Effector memory CD8-positive, alpha-beta T cell (primary cell): ENCODE measurements around the gene ACTL7B.
A peak's percentile ranks its signal among the peaks of the same experiment; 100 is the strongest.
"Not testable (repeated sequence)": the region's sequence is repeated elsewhere in the genome, so short reads cannot be mapped to it uniquely, and the experiment has no call there.

Experiments used
- ATAC-seq: fragments of 150-1000 bp; cut with Tn5 transposase; replicated peaks from 2 replicates; pipeline ENCODE4 v1.10.0; 2021; ENCODE audit warnings: mild to moderate bottlenecking, moderate library complexity
- DNase-seq, 3 experiments: peaks; one replicate each; pipeline ENCODE4 v3.0.0; 2021
- H3K27ac Mint-ChIP-seq, 2 donors: one replicate each; pipeline ENCODE4 v1.8.0; 2022; ENCODE audit warnings: mild to moderate bottlenecking in 2 of 2, mixed read lengths in 2 of 2, moderate library complexity in 2 of 2
- H3K27me3 Mint-ChIP-seq, 2 donors: one replicate each; pipeline ENCODE4 v1.8.0; 2022; ENCODE audit warnings: mixed read lengths in 2 of 2
- H3K36me3 Mint-ChIP-seq: one replicate; pipeline ENCODE4 v1.8.0; 2022; ENCODE audit warnings: mild to moderate bottlenecking, moderate library complexity, mixed read lengths; ENCODE audit not compliant: insufficient read depth
- H3K4me1 Mint-ChIP-seq, 2 donors: one replicate each; pipeline ENCODE4 v1.8.0; 2022; ENCODE audit warnings: low read depth in 2 of 2, mixed read lengths in 2 of 2
- H3K4me3 Mint-ChIP-seq, 2 donors: one replicate each; pipeline ENCODE4 v1.8.0; 2022; ENCODE audit warnings: mild to moderate bottlenecking in 2 of 2, mixed read lengths in 2 of 2, moderate library complexity in 2 of 2
- H3K9me3 Mint-ChIP-seq, 2 donors: one replicate each; pipeline ENCODE4 v1.8.0; 2022; ENCODE audit warnings: mixed read lengths in 2 of 2

The ACTL7B gene

GRCh38 chr9:108861997-108862396 lies 6.2 kb upstream of the ACTL7B start, which contains the start of gene ACTL7A:
Gene ACTL7A, plus strand, starts transcription at chr9:108862266. Its CDS starts 57 bp downstream, at chr9:108862323.
- Mint-ChIP-seq H3K4me1 (no peaks in the 10 kb centered on the region), H3K27ac (no peak within 1 kb of the TSS), H3K9me3 (no peaks in the 10 kb centered on the region), H3K27me3 (peaks cover 0 to 5% of the 10 kb centered on the region in 2 donors), H3K4me3 (no peak within 1 kb of the TSS), H3K36me3 (no peaks in the 10 kb centered on the region)
- DNase-seq, result no peak
- no peak for ATAC-seq

DNA sequence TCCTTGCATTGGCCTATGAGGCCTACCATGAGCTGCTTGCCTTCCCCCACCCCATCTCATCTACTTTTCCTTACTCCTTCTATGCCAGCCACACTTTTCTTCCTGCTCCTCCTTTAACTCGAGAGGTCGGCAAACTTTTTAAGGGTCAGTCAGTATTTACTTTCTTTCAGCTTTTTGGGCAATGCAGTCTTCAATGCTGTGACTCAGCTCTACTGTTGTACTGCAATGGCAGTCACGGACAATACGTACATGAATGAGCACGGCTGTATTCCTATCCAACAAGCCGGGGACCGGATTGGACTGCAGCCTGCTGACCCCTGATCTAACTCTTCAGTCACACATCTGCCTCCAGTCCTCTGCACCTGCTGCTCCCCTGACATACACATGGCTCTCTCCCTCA lies 5.7 kb upstream of the ACTL7B start:
- no peaks in the 10 kb centered on the region for H3K4me1 Mint-ChIP-seq
- H3K9me3 Mint-ChIP-seq, result no peaks in the 10 kb centered on the region
- no peaks in the 10 kb centered on the region for H3K36me3 Mint-ChIP-seq
- DNase-seq, result no peak
- H3K4me3 Mint-ChIP-seq, result no peak overlapping the region
- no peak for ATAC-seq
- H3K27me3 Mint-ChIP-seq, result peaks cover 0 to 5% of the 10 kb centered on the region in 2 donors
- H3K27ac Mint-ChIP-seq, result no peak overlapping the region

GRCh38 chr9:108860764-108861163 lies 5.0 kb upstream of the ACTL7B start:
- no peaks in the 10 kb centered on the region for H3K36me3 Mint-ChIP-seq
- peaks cover 0 to 5% of the 10 kb centered on the region in 2 donors for H3K27me3 Mint-ChIP-seq
- ATAC-seq (no peak), DNase-seq (no peak)
- H3K9me3 Mint-ChIP-seq, result no peaks in the 10 kb centered on the region
- no peaks in the 10 kb centered on the region for H3K4me1 Mint-ChIP-seq
- H3K4me3 Mint-ChIP-seq, result no peak overlapping the region
- no peak overlapping the region for H3K27ac Mint-ChIP-seq

GRCh38 chr9:108860354-108860753 lies 4.6 kb upstream of the ACTL7B start:
- ATAC-seq, result no peak
- Mint-ChIP-seq H3K27me3 (peaks cover 0 to 5% of the 10 kb centered on the region in 2 donors), H3K27ac (no peak overlapping the region), H3K4me3 (no peak overlapping the region), H3K4me1 (no peaks in the 10 kb centered on the region), H3K9me3 (no peaks in the 10 kb centered on the region), H3K36me3 (no peaks in the 10 kb centered on the region)
- no peak for DNase-seq

DNA sequence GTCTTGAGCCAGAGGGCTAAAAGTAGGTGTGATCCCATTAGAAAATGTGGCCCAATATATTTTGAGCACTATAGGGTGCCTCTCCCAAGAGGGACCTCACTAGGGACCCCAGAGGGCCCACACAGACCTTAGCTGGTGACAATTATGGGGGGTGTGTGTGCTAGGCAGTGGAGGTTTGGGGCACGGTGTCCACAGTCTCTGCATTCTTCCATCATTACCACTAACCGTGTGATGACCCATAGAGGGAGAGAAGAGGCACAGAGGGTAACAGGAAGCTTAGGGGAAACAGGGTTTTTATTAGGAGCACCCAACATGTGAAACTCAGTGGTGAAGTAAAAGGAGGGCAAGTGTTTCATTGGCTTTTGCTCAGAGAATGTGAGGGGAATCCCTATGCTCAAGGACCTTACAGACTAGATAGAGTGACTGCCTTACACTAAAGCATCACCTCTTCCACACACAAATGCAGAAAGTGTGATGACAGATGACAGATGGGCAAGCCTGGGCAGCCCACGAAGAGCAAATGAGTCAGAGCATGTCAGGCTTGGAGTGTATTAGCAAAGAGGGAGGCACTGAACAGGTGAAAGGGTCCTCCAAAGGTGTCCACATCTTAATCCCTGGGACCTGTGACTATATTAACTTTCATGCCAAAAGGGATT lies 3.8 kb upstream of the ACTL7B start:
- no peaks in the 10 kb centered on the region for H3K36me3 Mint-ChIP-seq
- no peak overlapping the region for H3K27ac Mint-ChIP-seq
- DNase-seq (no peak), ATAC-seq (no peak)
- no peaks in the 10 kb centered on the region for H3K4me1 Mint-ChIP-seq
- H3K27me3 Mint-ChIP-seq, result peaks cover 0 to 5% of the 10 kb centered on the region in 2 donors
- no peaks in the 10 kb centered on the region for H3K9me3 Mint-ChIP-seq
- H3K4me3 Mint-ChIP-seq, result no peak overlapping the region

DNA sequence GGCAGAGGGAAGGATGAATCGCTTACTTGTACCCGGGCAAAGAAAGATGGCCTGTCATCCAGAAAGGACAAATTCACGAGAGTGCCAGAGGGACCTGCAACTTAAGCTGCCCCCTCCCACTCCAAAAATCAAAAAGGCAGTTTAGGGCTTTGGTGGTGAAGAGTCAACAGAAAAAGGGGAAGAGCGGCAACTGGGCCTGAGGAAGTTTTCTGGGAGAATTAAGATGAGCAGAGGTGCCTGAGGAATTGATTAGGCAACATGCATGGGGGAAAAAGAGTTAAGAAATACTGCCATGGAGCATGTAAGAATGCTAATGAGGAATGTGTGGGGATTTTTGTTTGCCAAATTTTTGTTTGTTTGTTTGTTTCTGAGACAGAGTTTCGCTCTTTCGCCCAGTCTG lies 1.8 kb upstream of the ACTL7B start:
- no peaks in the 10 kb centered on the region for H3K9me3 Mint-ChIP-seq
- no peak for DNase-seq
- no peaks in the 10 kb centered on the region for H3K4me1 Mint-ChIP-seq
- no peaks in the 10 kb centered on the region for H3K36me3 Mint-ChIP-seq
- peak overlapping the region in 1 of 2 donors; percentile 23 for H3K4me3 Mint-ChIP-seq
- H3K27ac Mint-ChIP-seq, result no peak overlapping the region
- peaks cover 14 to 17% of the 10 kb centered on the region in 2 donors for H3K27me3 Mint-ChIP-seq
- no peak for ATAC-seq

GRCh38 chr9:108855529-108855886 lies 278 bp downstream of the ACTL7B start:
- H3K4me3 Mint-ChIP-seq, result no peak overlapping the region
- peaks cover 25 to 33% of the 10 kb centered on the region in 2 donors for H3K27me3 Mint-ChIP-seq
- H3K36me3 Mint-ChIP-seq, result no peaks in the 10 kb centered on the region
- H3K27ac Mint-ChIP-seq, result no peak overlapping the region
- H3K4me1 Mint-ChIP-seq, result no peaks in the 10 kb centered on the region
- no peaks in the 10 kb centered on the region for H3K9me3 Mint-ChIP-seq
- DNase-seq (no peak), ATAC-seq (no peak)

- H3K36me3 Mint-ChIP-seq, result no peaks in the 10 kb centered on the region
- peaks cover 25 to 34% of the 10 kb centered on the region in 2 donors for H3K27me3 Mint-ChIP-seq
- H3K9me3 Mint-ChIP-seq, result no peaks in the 10 kb centered on the region
- DNase-seq (no peak), ATAC-seq (no peak)
- H3K4me1 Mint-ChIP-seq, result no peaks in the 10 kb centered on the region
- no peak overlapping the region for H3K27ac Mint-ChIP-seq
- no peak overlapping the region for H3K4me3 Mint-ChIP-seq
Measured at GRCh38 chr9:108854641-108855528, 901 bp downstream of the ACTL7B start.

- no peaks in the 10 kb centered on the region for H3K9me3 Mint-ChIP-seq
- no peak overlapping the region for H3K27ac Mint-ChIP-seq
- H3K4me3 Mint-ChIP-seq, result no peak overlapping the region
- no peak for DNase-seq
- H3K4me1 Mint-ChIP-seq, result no peaks in the 10 kb centered on the region
- no peak for ATAC-seq
- H3K27me3 Mint-ChIP-seq, result peaks cover 25 to 42% of the 10 kb centered on the region in 2 donors
- H3K36me3 Mint-ChIP-seq, result no peaks in the 10 kb centered on the region
Measured at GRCh38 chr9:108854094-108854493, 1.7 kb downstream of the ACTL7B start.

DNA sequence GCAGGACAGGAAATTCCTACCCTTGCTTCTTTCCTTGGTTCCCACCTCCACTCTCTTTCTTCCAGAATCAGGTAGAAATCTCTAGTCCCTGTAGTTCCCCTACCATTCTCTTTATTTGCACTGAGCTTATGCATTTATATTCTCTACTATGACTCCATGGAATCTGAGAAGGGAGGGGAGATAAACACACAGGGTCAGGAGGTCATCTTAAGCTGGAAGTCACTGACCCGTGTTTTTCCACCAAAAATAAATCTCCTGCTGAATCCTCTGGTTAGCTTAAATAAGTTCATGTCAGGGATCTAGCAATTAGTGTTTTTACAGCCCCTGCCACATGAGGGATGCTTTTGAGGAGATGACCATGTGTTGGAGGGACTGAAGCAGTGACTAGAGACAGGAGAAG lies 3.7 kb downstream of the ACTL7B start:
- DNase-seq, result no peak
- Mint-ChIP-seq H3K27ac (no peak overlapping the region), H3K9me3 (no peaks in the 10 kb centered on the region), H3K4me1 (no peaks in the 10 kb centered on the region), H3K27me3 (peaks cover 20 to 42% of the 10 kb centered on the region in 2 donors), H3K36me3 (no peaks in the 10 kb centered on the region), H3K4me3 (no peak overlapping the region)
- no peak for ATAC-seq

DNA sequence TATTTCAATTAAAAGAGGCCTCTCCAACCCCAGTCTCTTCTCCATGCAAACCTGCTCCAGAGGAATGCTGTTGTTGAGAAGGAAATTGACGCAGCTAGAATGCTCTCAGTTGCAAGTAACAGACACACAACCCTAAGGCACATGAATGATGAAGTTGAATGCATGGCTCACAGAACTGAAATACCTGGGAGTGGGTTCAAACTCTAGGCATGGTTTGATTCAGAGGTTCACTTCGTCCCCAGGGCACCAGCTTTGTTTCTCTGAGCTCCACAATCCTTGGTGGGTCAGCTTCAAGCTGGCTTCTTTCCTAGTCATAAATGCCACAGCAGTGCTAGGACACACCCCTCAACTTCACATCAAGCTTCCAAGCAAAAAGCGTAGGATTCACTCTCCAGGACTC lies 4.6 kb downstream of the ACTL7B start:
- H3K27ac Mint-ChIP-seq, result no peak overlapping the region
- peaks cover 20 to 42% of the 10 kb centered on the region in 2 donors for H3K27me3 Mint-ChIP-seq
- no peak overlapping the region for H3K4me3 Mint-ChIP-seq
- H3K9me3 Mint-ChIP-seq, result no peaks in the 10 kb centered on the region
- ATAC-seq (no peak), DNase-seq (no peak)
- H3K4me1 Mint-ChIP-seq, result no peaks in the 10 kb centered on the region
- no peaks in the 10 kb centered on the region for H3K36me3 Mint-ChIP-seq

GRCh38 chr9:108850293-108850897 lies 5.4 kb downstream of the ACTL7B start:
- no peaks in the 10 kb centered on the region for H3K36me3 Mint-ChIP-seq
- H3K4me3 Mint-ChIP-seq, result no peak overlapping the region
- H3K27ac Mint-ChIP-seq, result no peak overlapping the region
- no peak for ATAC-seq
- no peak for DNase-seq
- no peaks in the 10 kb centered on the region for H3K9me3 Mint-ChIP-seq
- H3K4me1 Mint-ChIP-seq, result no peaks in the 10 kb centered on the region
- peaks cover 20 to 42% of the 10 kb centered on the region in 2 donors for H3K27me3 Mint-ChIP-seq

GRCh38 chr9:108848296-108848695 lies 7.5 kb downstream of the ACTL7B start:
- not testable (repeated sequence) for H3K9me3 Mint-ChIP-seq, H3K27ac Mint-ChIP-seq, H3K4me1 Mint-ChIP-seq, DNase-seq, H3K4me3 Mint-ChIP-seq, ATAC-seq, H3K36me3 Mint-ChIP-seq
- peaks cover 15 to 31% of the 10 kb centered on the region in 2 donors for H3K27me3 Mint-ChIP-seq
